Common myeloid progenitor, CD34-positive (primary cell): Measurements from ENCODE around the gene DOK5.

Experiments used
- CTCF ChIA-PET: fragments of 350-600 bp; sonication (Branson Sonifier 250); formaldehyde crosslinking; loops from one replicate; lab custom pipeline; 2021; ENCODE audit warnings: antibody characterized with exemption; lab: Charles Lee
- POLR2A ChIA-PET: fragments of 350-600 bp; sonication (Branson Sonifier 250); formaldehyde crosslinking; loops from one replicate; lab custom pipeline; 2021; ENCODE audit warnings: antibody characterized with exemption; lab: Charles Lee
- DNase-seq, 3 donors: peaks; one replicate each; pipeline versions ENCODE4 v3.0.0 to v3.0.0-alpha.2; 2013
- H3K27ac ChIP-seq, 2 experiments: 1 replicate in 1 of 2; 2 replicates in 1 of 2; pipeline ENCODE4 v1.7.0; 2013; ENCODE audit warnings: inconsistent platforms in 2 of 2, low read length in 2 of 2, mild to moderate bottlenecking in 2 of 2, low read depth in 1 of 2, moderate library complexity in 1 of 2; ENCODE audit not compliant: severe bottlenecking in 2 of 2, insufficient read depth in 1 of 2, poor library complexity in 1 of 2
- H3K27me3 ChIP-seq, 5 experiments: replicated peaks in 2 of 5; 1 replicate in 3 of 5; 2 replicates in 2 of 5; pipeline versions ENCODE4 v1.6.1 to v1.7.0; 2013; ENCODE audit warnings: low read length in 4 of 5, mild to moderate bottlenecking in 2 of 5, moderate library complexity in 2 of 5, inconsistent platforms in 1 of 5; ENCODE audit not compliant: insufficient read depth in 5 of 5, control insufficient read depth in 4 of 5
- H3K36me3 ChIP-seq, 4 experiments: 1 replicate in 2 of 4; 2 replicates in 2 of 4; pipeline versions ENCODE4 v1.6.1 to v1.7.0; 2013; ENCODE audit warnings: low read length in 3 of 4, control low read depth in 1 of 4, mild to moderate bottlenecking in 1 of 4; ENCODE audit not compliant: control insufficient read depth in 4 of 4, insufficient read depth in 4 of 4
- H3K4me1 ChIP-seq, 4 experiments: 1 replicate in 3 of 4; 2 replicates in 1 of 4; pipeline versions ENCODE4 v1.6.1 to v1.7.1; 2013; ENCODE audit warnings: low read length in 3 of 4, mild to moderate bottlenecking in 3 of 4, control low read depth in 1 of 4, inconsistent platforms in 1 of 4, moderate library complexity in 1 of 4; ENCODE audit not compliant: control insufficient read depth in 4 of 4, insufficient read depth in 4 of 4; ENCODE audit errors: control extremely low read depth in 1 of 4
- H3K4me3 ChIP-seq, 7 experiments: 1 replicate in 4 of 7; 2 replicates in 3 of 7; pipeline versions ENCODE4 v1.5.1 to v1.7.0; 2013; ENCODE audit warnings: mild to moderate bottlenecking in 7 of 7, low read length in 6 of 7, moderate library complexity in 6 of 7, inconsistent platforms in 2 of 7, low read depth in 2 of 7, control low read depth in 1 of 7; ENCODE audit not compliant: insufficient read depth in 4 of 7, control insufficient read depth in 1 of 7; ENCODE audit errors: extremely low read depth in 1 of 7
- H3K9me3 ChIP-seq, 5 experiments: 1 replicate in 4 of 5; 2 replicates in 1 of 5; pipeline versions ENCODE4 v1.6.1 to v1.7.1; 2013; ENCODE audit warnings: low read length in 4 of 5, mild to moderate bottlenecking in 2 of 5, inconsistent platforms in 1 of 5, low read depth in 1 of 5, moderate library complexity in 1 of 5; ENCODE audit not compliant: control insufficient read depth in 4 of 5, insufficient read depth in 2 of 5; ENCODE audit errors: control extremely low read depth in 1 of 5
- WGBS: methylation state at CpG from one replicate; pipeline ENCODE4 v1.1.5; 2013; ENCODE audit not compliant: insufficient coverage; 5-methylcytosine and 5-hydroxymethylcytosine counted together

DOK5 gene

DNA sequence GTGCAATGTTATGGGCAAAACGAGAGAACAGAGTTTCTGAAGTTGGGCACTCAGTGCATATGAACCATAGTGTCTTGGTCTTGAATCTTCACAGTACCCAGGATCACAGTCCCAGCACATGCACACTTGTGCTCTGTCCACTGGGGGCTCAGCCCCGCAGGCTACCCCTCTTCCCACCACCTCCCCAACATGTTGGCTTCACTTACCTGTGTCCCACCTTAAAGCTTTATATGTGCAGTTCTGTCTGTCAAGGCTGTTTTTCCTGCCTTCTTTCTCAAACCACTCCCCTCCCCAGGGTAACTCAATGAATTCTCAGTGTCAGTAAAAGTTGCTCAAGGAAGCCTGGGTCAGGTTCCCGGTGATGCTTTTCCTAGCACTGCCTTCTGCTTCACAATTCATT is 129.9 kb downstream of the DOK5 start:
- WGBS, result 43% methylated on average over 1 of the region's 3 CpGs
- H3K4me1 ChIP-seq, result no peaks in the 10 kb centered on the region
- H3K27ac ChIP-seq, result no peak overlapping the region
- POLR2A ChIA-PET, result no interaction called here
- no peak overlapping the region for H3K4me3 ChIP-seq
- no peaks in the 10 kb centered on the region for H3K36me3 ChIP-seq
- no peak for DNase-seq
- peaks cover 0 to 6% (median under 1%) of the 10 kb centered on the region in 5 experiments for H3K9me3 ChIP-seq
- CTCF ChIA-PET, result no interaction called here
- no peaks in the 10 kb centered on the region for H3K27me3 ChIP-seq

DNA sequence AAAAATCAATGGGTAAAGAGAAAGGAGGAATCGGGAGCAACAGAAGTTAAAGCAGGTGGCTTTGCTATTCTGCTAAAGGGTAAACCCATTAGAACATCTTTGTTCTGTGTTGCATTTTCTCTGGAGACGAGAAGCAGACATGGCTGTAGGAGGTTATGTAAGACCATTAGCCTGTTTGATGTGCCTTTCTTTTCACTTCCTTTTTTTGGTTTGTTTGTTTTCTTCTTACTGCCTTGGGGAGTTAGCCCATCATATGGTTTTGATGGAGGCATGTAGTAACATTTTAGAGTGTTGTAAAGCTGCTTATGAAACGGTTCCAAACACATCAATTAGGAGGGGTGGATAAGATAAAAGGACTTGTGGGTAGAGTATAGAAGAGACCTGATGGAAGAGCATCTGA is 131.0 kb downstream of the DOK5 start:
- no peaks in the 10 kb centered on the region for H3K36me3 ChIP-seq
- POLR2A ChIA-PET, result no interaction called here
- H3K27me3 ChIP-seq, result no peaks in the 10 kb centered on the region
- H3K27ac ChIP-seq, result no peak overlapping the region
- CTCF ChIA-PET, result no interaction called here
- no peak for DNase-seq
- WGBS, result 74% methylated on average over 3 of the region's 3 CpGs
- no peaks in the 10 kb centered on the region for H3K9me3 ChIP-seq
- no peaks in the 10 kb centered on the region for H3K4me1 ChIP-seq
- no peak overlapping the region for H3K4me3 ChIP-seq

DNA sequence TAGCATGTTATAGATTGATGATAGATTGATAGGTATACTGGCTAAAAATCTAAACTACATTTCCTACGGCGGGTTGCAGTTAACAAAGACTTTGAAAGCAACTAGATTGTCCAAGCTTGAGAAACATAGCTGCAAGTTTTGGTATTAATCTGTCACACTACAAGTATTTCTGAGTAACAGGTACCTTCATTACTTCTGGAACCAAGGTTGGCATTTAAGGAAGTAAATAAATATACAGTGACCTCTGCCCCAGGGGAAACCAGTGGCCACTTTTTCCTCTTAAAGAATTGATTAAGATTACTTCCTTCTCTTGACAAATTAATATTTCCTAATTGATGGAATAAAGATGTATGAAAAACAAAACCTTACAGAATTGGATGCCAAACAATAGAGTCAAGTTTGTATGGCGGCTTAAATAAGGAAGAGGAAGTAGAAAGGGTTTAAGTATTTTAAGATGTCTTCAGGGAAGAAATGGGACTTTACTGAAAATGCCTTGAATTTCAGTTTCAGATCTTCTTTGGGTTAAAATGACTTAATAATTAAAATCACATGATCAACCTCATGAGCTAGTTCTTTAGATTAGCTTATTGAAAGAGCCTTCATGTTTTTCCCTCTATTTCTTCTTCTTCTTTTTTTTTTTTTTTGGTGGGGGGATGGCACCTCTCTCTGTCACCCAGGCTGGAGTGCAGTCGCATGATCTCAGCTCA is 132.8 kb downstream of the DOK5 start:
- no peaks in the 10 kb centered on the region for H3K27me3 ChIP-seq
- H3K4me1 ChIP-seq, result no peaks in the 10 kb centered on the region
- POLR2A ChIA-PET, result interaction anchor here (0.6 kb wide), 1 partner anchor 650 kb away, joined by 3 read pairs; no protein-coding TSS in a partner anchor
- H3K27ac ChIP-seq, result no peak overlapping the region
- no peaks in the 10 kb centered on the region for H3K36me3 ChIP-seq
- 100% methylated on average over 2 of the region's 4 CpGs for WGBS
- H3K4me3 ChIP-seq, result no peak overlapping the region
- no peak for DNase-seq
- CTCF ChIA-PET, result no interaction called here
- no peaks in the 10 kb centered on the region for H3K9me3 ChIP-seq

DNA sequence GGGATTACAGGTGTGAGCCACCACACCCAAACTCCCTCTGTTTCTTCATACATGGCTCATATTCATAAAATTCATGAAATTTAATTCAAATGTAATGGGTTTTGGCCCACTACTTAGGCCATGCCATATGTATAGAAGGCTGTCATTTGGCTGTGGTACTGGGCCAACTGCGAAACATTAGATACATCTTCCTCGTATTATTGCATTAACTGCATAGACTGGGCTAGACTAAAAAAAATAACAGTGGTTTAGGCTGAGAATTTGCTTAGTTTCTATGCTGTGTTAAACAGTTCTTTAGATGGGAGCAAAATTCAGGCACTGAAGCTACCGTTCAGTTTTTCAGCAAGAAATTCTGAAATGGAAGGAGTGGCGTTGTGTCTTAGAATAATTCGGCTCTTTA is 133.6 kb downstream of the DOK5 start:
- POLR2A ChIA-PET, result no interaction called here
- 100% methylated on average over 2 of the region's 5 CpGs for WGBS
- Histone ChIP-seq H3K4me3 (no peak overlapping the region), H3K4me1 (no peaks in the 10 kb centered on the region), H3K36me3 (no peaks in the 10 kb centered on the region), H3K27ac (no peak overlapping the region), H3K9me3 (no peaks in the 10 kb centered on the region), H3K27me3 (no peaks in the 10 kb centered on the region)
- CTCF ChIA-PET, result no interaction called here
- DNase-seq, result no peak

DNA sequence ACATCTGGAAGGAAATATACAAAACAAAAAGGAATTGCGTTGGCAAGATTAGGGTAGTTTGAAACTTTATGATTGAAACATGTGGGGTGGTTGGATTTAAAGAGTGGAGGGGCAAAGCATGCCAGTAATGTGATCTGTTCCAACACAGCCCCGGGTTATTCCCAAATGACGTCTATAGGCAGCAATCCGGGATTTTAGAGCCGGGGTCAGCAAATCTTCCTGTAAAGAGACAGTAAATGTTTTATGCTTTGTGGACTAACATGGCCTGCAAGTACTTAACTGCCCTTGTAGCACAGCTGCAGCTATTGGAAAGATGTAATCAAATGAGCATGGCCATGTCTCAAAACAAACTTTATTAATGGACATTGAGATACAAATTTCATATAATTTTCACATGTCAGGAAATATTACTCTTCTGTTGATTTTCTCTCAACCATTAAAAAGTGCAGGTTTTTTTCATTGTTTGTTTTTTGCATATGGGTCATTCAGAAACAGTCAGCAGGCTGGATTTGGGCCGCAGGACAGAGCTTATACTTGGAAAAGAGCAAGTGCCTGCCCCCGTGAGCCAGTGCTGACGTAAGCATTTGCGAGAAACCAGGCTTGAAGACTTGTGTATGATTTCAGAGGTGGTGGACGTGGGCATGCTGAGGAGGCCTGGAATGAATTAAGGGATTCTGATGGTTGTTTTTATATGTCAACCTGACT is 136.5 kb downstream of the DOK5 start:
- no peak overlapping the region for H3K27ac ChIP-seq
- DNase-seq, result no peak
- H3K27me3 ChIP-seq, result no peaks in the 10 kb centered on the region
- no peak overlapping the region for H3K4me3 ChIP-seq
- H3K36me3 ChIP-seq, result no peaks in the 10 kb centered on the region
- ChIA-PET POLR2A (interaction anchor here (1.1 kb wide), 1 partner anchor 13 kb away, joined by 3 read pairs; no protein-coding TSS in a partner anchor), CTCF (no interaction called here)
- 97% methylated on average over 10 of the region's 10 CpGs for WGBS
- H3K4me1 ChIP-seq, result no peaks in the 10 kb centered on the region
- no peaks in the 10 kb centered on the region for H3K9me3 ChIP-seq

DNA sequence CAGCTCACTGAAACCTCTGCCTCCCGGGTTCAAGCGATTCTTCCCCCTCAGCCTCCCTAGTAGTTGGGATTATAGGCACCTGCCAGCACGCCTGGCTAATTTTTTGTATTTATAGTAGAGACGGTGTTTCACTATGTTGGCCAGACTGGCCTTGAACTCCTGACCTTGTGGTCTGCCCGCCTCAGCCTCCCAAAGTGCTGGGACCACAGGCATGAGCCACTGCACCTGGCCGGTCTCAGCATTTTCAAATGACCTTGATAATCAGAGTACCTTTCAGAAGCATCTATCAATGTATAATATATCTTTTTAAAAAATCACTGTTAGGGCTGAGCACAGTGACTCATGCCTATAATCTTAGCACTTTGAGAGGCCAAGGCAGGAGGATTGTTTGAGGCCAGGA is 143.0 kb downstream of the DOK5 start:
- no peak overlapping the region for H3K27ac ChIP-seq
- DNase-seq, result no peak
- 100% methylated on average over 4 of the region's 6 CpGs for WGBS
- no peak overlapping the region for H3K4me3 ChIP-seq
- H3K4me1 ChIP-seq, result no peaks in the 10 kb centered on the region
- POLR2A ChIA-PET, result no interaction called here
- H3K27me3 ChIP-seq, result no peaks in the 10 kb centered on the region
- no peaks in the 10 kb centered on the region for H3K36me3 ChIP-seq
- H3K9me3 ChIP-seq, result peaks cover 0 to 2% (median 0%) of the 10 kb centered on the region in 5 experiments
- CTCF ChIA-PET, result no interaction called here

DNA sequence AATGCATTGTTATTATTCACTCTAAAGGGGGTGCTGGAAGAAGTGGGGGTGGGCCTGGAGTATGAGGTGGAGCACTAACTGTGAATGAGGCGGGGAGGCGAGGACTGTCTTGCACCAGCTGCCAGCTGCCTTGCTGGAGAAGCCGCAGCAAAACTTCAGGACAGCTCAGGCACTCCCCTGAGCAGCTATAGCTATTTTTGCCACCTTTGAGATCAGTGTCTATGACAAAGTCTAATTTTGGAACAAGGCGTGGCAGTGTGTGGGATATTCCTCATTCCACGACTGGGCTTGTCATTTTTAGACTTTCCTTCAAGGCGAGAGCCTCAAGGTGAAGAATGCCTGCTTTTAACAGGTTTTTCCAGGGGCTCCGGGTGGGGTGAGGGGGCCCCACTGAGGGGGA is 143.8 kb downstream of the DOK5 start:
- no peak for DNase-seq
- no peak overlapping the region for H3K27ac ChIP-seq
- peaks cover 0 to 2% (median 0%) of the 10 kb centered on the region in 5 experiments for H3K9me3 ChIP-seq
- POLR2A ChIA-PET, result no interaction called here
- 81% methylated on average over 5 of the region's 7 CpGs for WGBS
- H3K4me3 ChIP-seq, result no peak overlapping the region
- H3K36me3 ChIP-seq, result no peaks in the 10 kb centered on the region
- CTCF ChIA-PET, result no interaction called here
- no peaks in the 10 kb centered on the region for H3K27me3 ChIP-seq
- no peaks in the 10 kb centered on the region for H3K4me1 ChIP-seq
